Peyer's patch (tissue), 4 donors: ENCODE data around the gene CAB39L.

Source experiments
- POLR2A ChIP-seq, 2 donors: fragments of 450-650 bp; IDR thresholded peaks; one replicate each; pipeline ENCODE4 v1.5.1; 2017; ENCODE audit warnings: antibody characterized with exemption in 2 of 2, mild to moderate bottlenecking in 2 of 2, moderate library complexity in 2 of 2
- TF ChIP-seq, protein P1 (sequence below), 6 experiments: fragments of 450-650 bp in 4 of 6; fragments of 200-600 bp in 2 of 6; sonication (generic) in 1 of 6; IDR thresholded peaks; one replicate each; pipeline ENCODE4 v1.5.1; 2017 to 2019; ENCODE audit warnings: antibody characterized with exemption in 6 of 6, mild to moderate bottlenecking in 3 of 6, moderate library complexity in 1 of 6

GRCh38 chr13:49353908-49354307 lies 90.0 kb downstream of the CAB39L start:
- TF ChIP-seq, protein P1, sequence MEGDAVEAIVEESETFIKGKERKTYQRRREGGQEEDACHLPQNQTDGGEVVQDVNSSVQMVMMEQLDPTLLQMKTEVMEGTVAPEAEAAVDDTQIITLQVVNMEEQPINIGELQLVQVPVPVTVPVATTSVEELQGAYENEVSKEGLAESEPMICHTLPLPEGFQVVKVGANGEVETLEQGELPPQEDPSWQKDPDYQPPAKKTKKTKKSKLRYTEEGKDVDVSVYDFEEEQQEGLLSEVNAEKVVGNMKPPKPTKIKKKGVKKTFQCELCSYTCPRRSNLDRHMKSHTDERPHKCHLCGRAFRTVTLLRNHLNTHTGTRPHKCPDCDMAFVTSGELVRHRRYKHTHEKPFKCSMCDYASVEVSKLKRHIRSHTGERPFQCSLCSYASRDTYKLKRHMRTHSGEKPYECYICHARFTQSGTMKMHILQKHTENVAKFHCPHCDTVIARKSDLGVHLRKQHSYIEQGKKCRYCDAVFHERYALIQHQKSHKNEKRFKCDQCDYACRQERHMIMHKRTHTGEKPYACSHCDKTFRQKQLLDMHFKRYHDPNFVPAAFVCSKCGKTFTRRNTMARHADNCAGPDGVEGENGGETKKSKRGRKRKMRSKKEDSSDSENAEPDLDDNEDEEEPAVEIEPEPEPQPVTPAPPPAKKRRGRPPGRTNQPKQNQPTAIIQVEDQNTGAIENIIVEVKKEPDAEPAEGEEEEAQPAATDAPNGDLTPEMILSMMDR (IDR thresholded peaks at IDR 0.05) = no peak
- no peak for TF ChIP-seq POLR2A (IDR thresholded peaks at IDR 0.05)
